K562 (cell line): ENCODE results near the gene PCDH9. TPM values are rescaled to one million over a fixed set of nuclear protein-coding genes. Genes with fewer than 3 reads are reported as not detected.

Experiments used
- ATAC-seq: fragments of 200-7000 bp; cut with Tn5 transposase; 3 replicates; pipeline ENCODE4 v1.9.1; 2020; ENCODE audit warnings: moderate library complexity
- BruUV-seq: library from RNA; stranded (reverse); fragments of 400-500 nt; replicated peaks from 2 replicates; lab custom pipeline; 2021; lab: Mats Ljungman, UMichigan
- CTCF ChIA-PET: fragments of 300-600 bp; formaldehyde crosslinking; extraction: SDS; loops from one replicate; lab custom pipeline; 2021; ENCODE audit warnings: low intra/inter-chr PET ratio; lab: Yijun Ruan, JAX
- POLR2A ChIA-PET: fragments of 300-600, 350-650 bp; sonication (Branson Sonifier 250); formaldehyde crosslinking; extraction: SDS; loops from one replicate; lab custom pipeline; 2021; ENCODE audit warnings: antibody characterized with exemption, inconsistent platforms; lab: Yijun Ruan, JAX
- DNase-seq, 4 experiments: peaks; one replicate each; pipeline versions ENCODE4 v3.0.0 to v3.0.0-alpha.2; 2011 to 2018; ENCODE audit warnings: low spot score in 3 of 4, mixed read lengths in 3 of 4; ENCODE audit errors: extremely low read depth in 1 of 4
- FAIRE-seq: peaks from 2 replicates; lab custom pipeline; 2011; peaks lifted over from hg19 to GRCh38; lab: Jason Lieb, UNC
- H2AFZ ChIP-seq: 2 replicates; pipeline ENCODE4 v1.6.0; 2011; ENCODE audit warnings: low read depth, low read length, control low read depth, inconsistent platforms
- H3K27ac ChIP-seq: fragments of 200-600 bp; 3 replicates; pipeline ENCODE4 v1.8.0; 2011; ENCODE audit warnings: low read depth, mild to moderate bottlenecking, control low read depth, inconsistent platforms, low read length, moderate library complexity, mixed read lengths; ENCODE audit errors: extremely low read depth
- H3K27me3 ChIP-seq, 2 experiments: fragments of 300-600 bp in 1 of 2; 2 replicates in 1 of 2; 3 replicates in 1 of 2; pipeline versions ENCODE4 v1.6.0 to v1.8.0; 2011; ENCODE audit warnings: inconsistent platforms in 2 of 2, low read length in 2 of 2, mild to moderate bottlenecking in 1 of 2, mixed read lengths in 1 of 2, moderate library complexity in 1 of 2; ENCODE audit not compliant: control insufficient read depth in 2 of 2, insufficient read depth in 2 of 2
- H3K36me3 ChIP-seq: fragments of 300-600 bp; 3 replicates; pipeline ENCODE4 v1.8.0; 2011; ENCODE audit warnings: mild to moderate bottlenecking, low read length, inconsistent platforms; ENCODE audit not compliant: control insufficient read depth, insufficient read depth
- H3K4me1 ChIP-seq, 2 experiments: fragments of 200-600 bp in 1 of 2; replicated peaks in 1 of 2; 2 replicates in 1 of 2; 3 replicates in 1 of 2; pipeline versions ENCODE4 v1.5.1 to v1.8.0; 2011; ENCODE audit warnings: inconsistent platforms in 2 of 2, low read length in 2 of 2, mild to moderate bottlenecking in 1 of 2, mixed read lengths in 1 of 2, moderate library complexity in 1 of 2; ENCODE audit not compliant: control insufficient read depth in 2 of 2, insufficient read depth in 2 of 2
- H3K4me2 ChIP-seq: 2 replicates; pipeline ENCODE4 v1.6.1; 2011; ENCODE audit warnings: low read length, control low read depth, inconsistent platforms, mixed read lengths; ENCODE audit not compliant: insufficient read depth
- H3K4me3 ChIP-seq: fragments of 200-600 bp; sonication (generic), shearing (Covaris generic); 2 replicates; pipeline ENCODE4 v1.5.1; 2016; ENCODE audit warnings: control low read depth, inconsistent platforms
- H3K79me2 ChIP-seq: fragments of 200-600 bp; 3 replicates; pipeline ENCODE4 v1.8.0; 2011; ENCODE audit warnings: low read length, inconsistent platforms; ENCODE audit not compliant: control insufficient read depth, insufficient read depth
- H3K9ac ChIP-seq, 2 experiments: 2 replicates each; pipeline versions ENCODE4 v1.6.0 to v1.6.1; 2011; ENCODE audit warnings: low read depth in 2 of 2, low read length in 2 of 2, control low read depth in 1 of 2, inconsistent platforms in 1 of 2, mild to moderate bottlenecking in 1 of 2, mixed read lengths in 1 of 2; ENCODE audit not compliant: insufficient read depth in 1 of 2
- H3K9me1 ChIP-seq: one replicate; pipeline ENCODE4 v1.6.0; 2011; ENCODE audit warnings: inconsistent platforms, mild to moderate bottlenecking, low read length, moderate library complexity; ENCODE audit not compliant: control insufficient read depth, insufficient read depth
- H3K9me3 ChIP-seq: replicated peaks from 2 replicates; pipeline ENCODE4 v1.5.1; 2011; ENCODE audit warnings: low read depth, low read length, inconsistent platforms; ENCODE audit not compliant: control insufficient read depth, insufficient read depth
- H4K20me1 ChIP-seq: replicated peaks from 2 replicates; pipeline ENCODE4 v1.6.1; 2011; ENCODE audit warnings: low read length, inconsistent platforms, mixed read lengths; ENCODE audit not compliant: control insufficient read depth, insufficient read depth
- BDP1 ChIP-seq: IDR thresholded peaks from 3 replicates; pipeline ENCODE4 v1.6.1; 2011; ENCODE audit not compliant: insufficient read length, insufficient read depth
- BRD4 ChIP-seq: fragments of 200-600 bp; sonication (generic); IDR thresholded peaks from 2 replicates; pipeline ENCODE4 v1.6.1; 2017; ENCODE audit warnings: inconsistent platforms
- CBFA2T3 ChIP-seq: fragments of 450-650 bp; IDR thresholded peaks from 2 replicates; pipeline ENCODE4 v1.6.1; 2017
- GTF2E2 ChIP-seq: fragments of 200-800 bp; sonication (Bioruptor generic); IDR thresholded peaks from 2 replicates; pipeline ENCODE4 v1.6.1; 2016; ENCODE audit warnings: missing genetic modification characterization, missing compliant biosample characterization
- LCOR ChIP-seq: sonication (generic); formaldehyde crosslinking; IDR thresholded peaks from 2 replicates; pipeline ENCODE4 v1.8.0; 2022; ENCODE audit warnings: mild to moderate bottlenecking, missing genetic modification reagents
- MCM7 ChIP-seq, 2 experiments: fragments of 450-650 bp; IDR thresholded peaks; 2 replicates each; pipeline ENCODE4 v1.6.1; 2016 to 2018
- MED1 ChIP-seq: sonication (generic); formaldehyde crosslinking; IDR thresholded peaks from 2 replicates; pipeline ENCODE4 v1.8.1; 2023; ENCODE audit warnings: missing genetic modification reagents, borderline replicate concordance
- MTA1 ChIP-seq: fragments of 450-650 bp; IDR thresholded peaks from 2 replicates; pipeline ENCODE4 v1.6.1; 2017; ENCODE audit warnings: borderline replicate concordance
- MTF1 ChIP-seq: fragments of 250-450 bp; sonication (Bioruptor Pico); IDR thresholded peaks from 2 replicates; pipeline ENCODE4 v1.9.0; 2021; ENCODE audit warnings: moderate library complexity, mild to moderate bottlenecking, inconsistent platforms, borderline replicate concordance
- NELFE ChIP-seq: IDR thresholded peaks from 2 replicates; pipeline ENCODE4 v1.6.1; 2011; ENCODE audit warnings: mild to moderate bottlenecking; ENCODE audit not compliant: insufficient read depth, insufficient read length
- NFYB ChIP-seq: IDR thresholded peaks from 2 replicates; pipeline ENCODE4 v1.6.1; 2011; ENCODE audit warnings: mild to moderate bottlenecking, moderate library complexity; ENCODE audit not compliant: insufficient read length; ENCODE audit errors: extremely low read depth
- RB1 ChIP-seq: fragments of 450-650 bp; IDR thresholded peaks from 2 replicates; pipeline ENCODE4 v1.6.1; 2017; ENCODE audit warnings: low read depth, mild to moderate bottlenecking
- SIN3A ChIP-seq, 2 experiments: fragments of 150-350 bp in 1 of 2; IDR thresholded peaks; 2 replicates each; pipeline ENCODE4 v1.6.1; 2011 to 2016; ENCODE audit warnings: borderline replicate concordance in 2 of 2, low read depth in 2 of 2, low read length in 2 of 2, mild to moderate bottlenecking in 2 of 2, moderate library complexity in 2 of 2; ENCODE audit not compliant: control insufficient read depth in 1 of 2
- SRSF3 ChIP-seq: fragments of 200-400 bp; formaldehyde crosslinking; IDR thresholded peaks from 2 replicates; pipeline ENCODE4 v1.6.1; 2016; ENCODE audit warnings: mild to moderate bottlenecking, low read length, moderate library complexity; ENCODE audit not compliant: insufficient read depth
- WGBS: fragments of 100-300 bp; shearing (Covaris generic); methylation state at CpG from one replicate; pipeline ENCODE4 v1.1.6; 2016; ENCODE audit warnings: low coverage, mixed read lengths; ENCODE audit not compliant: insufficient coverage; ENCODE audit errors: missing lambda C conversion rate; 5-methylcytosine and 5-hydroxymethylcytosine counted together
- in situ Hi-C: fragments of 300-500 bp; cut with MboI; formaldehyde crosslinking; loops from 4 replicates; pipeline ENCODE4 v1.15.0; 2018; ENCODE audit warnings: inconsistent platforms, mixed read lengths
- intact Hi-C: fragments of 100-400 bp; cut with micrococcal nuclease; formaldehyde crosslinking; loops from 2 replicates; pipeline ENCODE4 v1.14.2; 2022
- polyA plus RNA-seq, 8 experiments: library from polyadenylated mRNA; depleted of rRNA in 4 of 8; stranded (reverse) in 5 of 8; unstranded in 3 of 8; fragments of >200 nt; fragmentation: Nextera tagmentation in 2 of 8; fragmentation: Illumina TruSeq in 1 of 8; extraction: Ambion mirVana in 2 of 8; extraction: Trizol in 1 of 8; gene quantifications; 2 replicates each; pipeline versions ENCODE4 v1.2.1 to v1.2.3, GENCODE V29; 2011 to 2014; ENCODE audit warnings: inconsistent platforms in 1 of 8, missing spikeins in 1 of 8
- total RNA-seq, 7 experiments: library from RNA; depleted of rRNA in 6 of 7; stranded (reverse); fragments of >200 nt in 6 of 7; fragmentation: Illumina TruSeq in 2 of 7; extraction: Trizol in 2 of 7; gene quantifications; 2 replicates each; pipeline versions ENCODE4 v1.2.1 to v1.2.3, GENCODE V29; 2011 to 2021; ENCODE audit warnings: low replicate concordance in 1 of 7
- TF ChIP-seq, protein P1 (sequence below), 2 experiments: IDR thresholded peaks in 1 of 2; conservative IDR thresholded peaks in 1 of 2; 2 replicates each; pipeline ENCODE4 v1.6.1; 2016; ENCODE audit warnings: low read depth in 2 of 2, mild to moderate bottlenecking in 1 of 2, missing compliant biosample characterization in 1 of 2, missing genetic modification characterization in 1 of 2, moderate library complexity in 1 of 2
- TF ChIP-seq, protein P2 (sequence below), 2 experiments: IDR thresholded peaks; 2 replicates each; pipeline ENCODE4 v1.6.1; 2012; ENCODE audit warnings: improper control_type of control experiment in 2 of 2, low read depth in 2 of 2, low read length in 2 of 2, borderline replicate concordance in 1 of 2
- TF ChIP-seq, protein P3 (sequence below): fragments of 250-450 bp; sonication (Bioruptor Pico); IDR thresholded peaks from 2 replicates; pipeline ENCODE4 v1.8.0; 2022; ENCODE audit warnings: inconsistent platforms

PCDH9 gene
- total and polyA plus RNA-seq, 9 of the 15 experiments (the other 6 are each of a cell fraction or from before 2014, with no cell fraction given), result 1.1 to 6.7 (median 4.9) TPM

- no peak overlapping the region for H3K4me3 ChIP-seq
- DNase-seq (no peak), FAIRE-seq (no peak), ATAC-seq (no peak)
- H3K4me1 ChIP-seq, result no peaks in the 10 kb centered on the region
- CTCF ChIA-PET, result no interaction called here
- H3K9me3 ChIP-seq, result no peaks in the 10 kb centered on the region
- POLR2A ChIA-PET, result no interaction called here
- no peak overlapping the region for H2AFZ ChIP-seq
- no TSS peak for BruUV-seq
- H3K4me2 ChIP-seq, result no peak overlapping the region
- H3K27ac ChIP-seq, result no peak overlapping the region
- no peaks in the 10 kb centered on the region for H3K79me2 ChIP-seq
- WGBS, result 18% methylated on average over 3 of the region's 3 CpGs
- no peak overlapping the region for H3K9ac ChIP-seq
- H3K27me3 ChIP-seq, result no peaks in the 10 kb centered on the region
- H3K9me1 ChIP-seq, result no peaks in the 10 kb centered on the region
- no peaks in the 10 kb centered on the region for H4K20me1 ChIP-seq
- H3K36me3 ChIP-seq, result no peaks in the 10 kb centered on the region
- in situ Hi-C loops, result no loop called here
- intact Hi-C loops, result no loop called here
- TF ChIP-seq SRSF3 (no peak), NFYB (no peak), NELFE (no peak), MTA1 (no peak), CBFA2T3 (no peak), MCM7 (IDR thresholded peaks at IDR 0.05) (no peak), MED1 (CRISPR knock-in tag) (no peak), BRD4 (no peak), GTF2E2 (tag) (no peak), MTF1 (CRISPR knock-in tag) (no peak), LCOR (no peak), RB1 (no peak), BDP1 (no peak), SIN3A (IDR thresholded peaks at IDR 0.05; ENCODE audit: borderline replicate concordance in 2 of 2, control insufficient read depth in 1 of 2, low read depth in 2 of 2, low read length in 2 of 2) (no peak)
- TF ChIP-seq, protein P1, sequence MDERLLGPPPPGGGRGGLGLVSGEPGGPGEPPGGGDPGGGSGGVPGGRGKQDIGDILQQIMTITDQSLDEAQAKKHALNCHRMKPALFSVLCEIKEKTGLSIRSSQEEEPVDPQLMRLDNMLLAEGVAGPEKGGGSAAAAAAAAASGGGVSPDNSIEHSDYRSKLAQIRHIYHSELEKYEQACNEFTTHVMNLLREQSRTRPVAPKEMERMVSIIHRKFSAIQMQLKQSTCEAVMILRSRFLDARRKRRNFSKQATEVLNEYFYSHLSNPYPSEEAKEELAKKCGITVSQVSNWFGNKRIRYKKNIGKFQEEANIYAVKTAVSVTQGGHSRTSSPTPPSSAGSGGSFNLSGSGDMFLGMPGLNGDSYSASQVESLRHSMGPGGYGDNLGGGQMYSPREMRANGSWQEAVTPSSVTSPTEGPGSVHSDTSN (CRISPR knock-in tag; IDR thresholded peaks at IDR 0.05; ENCODE audit: low read depth), result no peak
- TF ChIP-seq, protein P1 (tag; conservative IDR thresholded peaks at IDR 0.05; ENCODE audit: low read depth), result no peak
- TF ChIP-seq, protein P2, sequence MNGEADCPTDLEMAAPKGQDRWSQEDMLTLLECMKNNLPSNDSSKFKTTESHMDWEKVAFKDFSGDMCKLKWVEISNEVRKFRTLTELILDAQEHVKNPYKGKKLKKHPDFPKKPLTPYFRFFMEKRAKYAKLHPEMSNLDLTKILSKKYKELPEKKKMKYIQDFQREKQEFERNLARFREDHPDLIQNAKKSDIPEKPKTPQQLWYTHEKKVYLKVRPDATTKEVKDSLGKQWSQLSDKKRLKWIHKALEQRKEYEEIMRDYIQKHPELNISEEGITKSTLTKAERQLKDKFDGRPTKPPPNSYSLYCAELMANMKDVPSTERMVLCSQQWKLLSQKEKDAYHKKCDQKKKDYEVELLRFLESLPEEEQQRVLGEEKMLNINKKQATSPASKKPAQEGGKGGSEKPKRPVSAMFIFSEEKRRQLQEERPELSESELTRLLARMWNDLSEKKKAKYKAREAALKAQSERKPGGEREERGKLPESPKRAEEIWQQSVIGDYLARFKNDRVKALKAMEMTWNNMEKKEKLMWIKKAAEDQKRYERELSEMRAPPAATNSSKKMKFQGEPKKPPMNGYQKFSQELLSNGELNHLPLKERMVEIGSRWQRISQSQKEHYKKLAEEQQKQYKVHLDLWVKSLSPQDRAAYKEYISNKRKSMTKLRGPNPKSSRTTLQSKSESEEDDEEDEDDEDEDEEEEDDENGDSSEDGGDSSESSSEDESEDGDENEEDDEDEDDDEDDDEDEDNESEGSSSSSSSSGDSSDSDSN (IDR thresholded peaks at IDR 0.05; ENCODE audit: borderline replicate concordance in 1 of 2, low read depth in 2 of 2, low read length in 2 of 2), result no peak
- TF ChIP-seq, protein P3, sequence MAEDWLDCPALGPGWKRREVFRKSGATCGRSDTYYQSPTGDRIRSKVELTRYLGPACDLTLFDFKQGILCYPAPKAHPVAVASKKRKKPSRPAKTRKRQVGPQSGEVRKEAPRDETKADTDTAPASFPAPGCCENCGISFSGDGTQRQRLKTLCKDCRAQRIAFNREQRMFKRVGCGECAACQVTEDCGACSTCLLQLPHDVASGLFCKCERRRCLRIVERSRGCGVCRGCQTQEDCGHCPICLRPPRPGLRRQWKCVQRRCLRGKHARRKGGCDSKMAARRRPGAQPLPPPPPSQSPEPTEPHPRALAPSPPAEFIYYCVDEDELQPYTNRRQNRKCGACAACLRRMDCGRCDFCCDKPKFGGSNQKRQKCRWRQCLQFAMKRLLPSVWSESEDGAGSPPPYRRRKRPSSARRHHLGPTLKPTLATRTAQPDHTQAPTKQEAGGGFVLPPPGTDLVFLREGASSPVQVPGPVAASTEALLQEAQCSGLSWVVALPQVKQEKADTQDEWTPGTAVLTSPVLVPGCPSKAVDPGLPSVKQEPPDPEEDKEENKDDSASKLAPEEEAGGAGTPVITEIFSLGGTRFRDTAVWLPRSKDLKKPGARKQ (CRISPR knock-in tag), result no peak
Observed at GRCh38 chr13:66462187-66462586, 767.9 kb downstream of the PCDH9 start.
